Peyer's patch (tissue), 4 donors: ENCODE results near the gene SIT1. TPM values are rescaled to one million over a fixed set of nuclear protein-coding genes. Genes with fewer than 3 reads are reported as not detected.

Experiments
- DNase-seq, 3 donors: peaks; one replicate each; pipeline ENCODE4 v3.0.0-alpha.2; 2017 to 2019
- H3K27ac ChIP-seq, 4 donors: fragments of 200-600 bp; sonication (generic); one replicate each; pipeline ENCODE4 v1.5.1; 2016 to 2019
- H3K27me3 ChIP-seq, 2 donors: fragments of 200-600 bp; sonication (generic); one replicate each; pipeline ENCODE4 v1.5.1; 2019
- H3K36me3 ChIP-seq, 3 donors: fragments of 200-600 bp; sonication (generic); one replicate each; pipeline ENCODE4 v1.5.1; 2016 to 2019
- H3K4me1 ChIP-seq, 4 donors: fragments of 200-600 bp; sonication (generic); one replicate each; pipeline ENCODE4 v1.5.1; 2016 to 2019
- H3K4me3 ChIP-seq, 4 donors: fragments of 200-600 bp; sonication (generic); 1 replicate in 3 of 4; 2 replicates in 1 of 4; pipeline ENCODE4 v1.5.1; 2016 to 2019; ENCODE audit warnings: mild to moderate bottlenecking in 1 of 4
- H3K9me3 ChIP-seq, 4 donors: fragments of 200-600 bp; sonication (generic); one replicate each; pipeline ENCODE4 v1.5.1; 2016 to 2019; ENCODE audit warnings: mild to moderate bottlenecking in 1 of 4
- POLR2A ChIP-seq, 2 donors: fragments of 450-650 bp; IDR thresholded peaks; one replicate each; pipeline ENCODE4 v1.5.1; 2017; ENCODE audit warnings: antibody characterized with exemption in 2 of 2, mild to moderate bottlenecking in 2 of 2, moderate library complexity in 2 of 2
- total RNA-seq, 4 donors: library from RNA; depleted of rRNA; stranded (reverse); fragments of >200 nt; gene quantifications; one replicate each; pipeline ENCODE4 v1.1.0, GENCODE V29; 2016
- TF ChIP-seq, protein P1 (sequence below), 6 experiments: fragments of 450-650 bp in 4 of 6; fragments of 200-600 bp in 2 of 6; sonication (generic) in 1 of 6; IDR thresholded peaks; one replicate each; pipeline ENCODE4 v1.5.1; 2017 to 2019; ENCODE audit warnings: antibody characterized with exemption in 6 of 6, mild to moderate bottlenecking in 3 of 6, moderate library complexity in 1 of 6

SIT1 gene
- total RNA-seq, 4 donors from 2014 or later, result 2.4 TPM; not detected in 3

DNA sequence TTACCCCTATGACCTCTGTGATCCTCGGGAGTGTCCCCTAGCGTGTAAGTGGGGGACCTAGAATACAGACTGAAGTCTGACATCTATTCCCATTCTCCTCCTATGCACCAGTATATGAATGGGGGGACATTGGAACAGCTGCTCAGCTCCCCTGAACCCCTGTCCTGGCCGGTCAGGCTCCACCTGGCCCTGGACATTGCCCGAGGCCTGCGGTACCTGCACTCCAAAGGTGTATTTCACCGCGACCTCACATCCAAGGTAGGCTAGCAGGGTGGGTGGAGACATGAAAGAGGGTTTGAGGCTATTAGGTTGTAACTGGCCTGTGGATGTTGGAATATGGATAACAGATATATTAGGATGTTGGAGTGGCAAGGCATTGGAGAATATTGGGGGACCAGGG lies 44.0 kb downstream of the SIT1 start:
- Histone ChIP-seq H3K4me1 (peaks cover 0 to 23% (median 6%) of the 10 kb centered on the region in 4 donors), H3K27me3 (no peaks in the 10 kb centered on the region), H3K9me3 (no peaks in the 10 kb centered on the region), H3K4me3 (no peak overlapping the region), H3K36me3 (peaks cover 0 to 34% (median 0%) of the 10 kb centered on the region in 3 donors), H3K27ac (no peak overlapping the region)
- no peak for DNase-seq
- TF ChIP-seq, protein P1, sequence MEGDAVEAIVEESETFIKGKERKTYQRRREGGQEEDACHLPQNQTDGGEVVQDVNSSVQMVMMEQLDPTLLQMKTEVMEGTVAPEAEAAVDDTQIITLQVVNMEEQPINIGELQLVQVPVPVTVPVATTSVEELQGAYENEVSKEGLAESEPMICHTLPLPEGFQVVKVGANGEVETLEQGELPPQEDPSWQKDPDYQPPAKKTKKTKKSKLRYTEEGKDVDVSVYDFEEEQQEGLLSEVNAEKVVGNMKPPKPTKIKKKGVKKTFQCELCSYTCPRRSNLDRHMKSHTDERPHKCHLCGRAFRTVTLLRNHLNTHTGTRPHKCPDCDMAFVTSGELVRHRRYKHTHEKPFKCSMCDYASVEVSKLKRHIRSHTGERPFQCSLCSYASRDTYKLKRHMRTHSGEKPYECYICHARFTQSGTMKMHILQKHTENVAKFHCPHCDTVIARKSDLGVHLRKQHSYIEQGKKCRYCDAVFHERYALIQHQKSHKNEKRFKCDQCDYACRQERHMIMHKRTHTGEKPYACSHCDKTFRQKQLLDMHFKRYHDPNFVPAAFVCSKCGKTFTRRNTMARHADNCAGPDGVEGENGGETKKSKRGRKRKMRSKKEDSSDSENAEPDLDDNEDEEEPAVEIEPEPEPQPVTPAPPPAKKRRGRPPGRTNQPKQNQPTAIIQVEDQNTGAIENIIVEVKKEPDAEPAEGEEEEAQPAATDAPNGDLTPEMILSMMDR (IDR thresholded peaks at IDR 0.05), result no peak
- TF ChIP-seq POLR2A (IDR thresholded peaks at IDR 0.05), result no peak

DNA sequence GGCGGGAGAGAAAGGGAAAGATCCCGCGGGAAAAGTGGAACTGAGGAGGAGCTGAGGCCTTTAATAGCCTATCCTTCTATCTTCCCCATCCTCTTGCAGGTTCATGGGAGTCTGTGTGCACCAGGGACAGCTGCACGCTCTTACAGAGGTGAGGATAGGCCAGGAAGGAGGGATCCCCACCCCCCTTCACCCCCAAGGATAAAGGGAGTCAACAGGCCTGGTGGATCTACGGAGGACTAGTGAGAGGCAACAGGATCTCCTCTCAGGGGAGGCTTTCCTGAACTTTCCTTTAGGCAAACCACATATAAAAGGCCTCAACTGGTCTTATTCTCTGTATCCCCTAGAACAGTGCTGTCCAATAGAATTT lies 44.6 kb downstream of the SIT1 start:
- no peak for DNase-seq
- peak overlapping the region; percentile 88 to 92 (median 92) for H3K4me3 ChIP-seq
- no peaks in the 10 kb centered on the region for H3K9me3 ChIP-seq
- no peaks in the 10 kb centered on the region for H3K27me3 ChIP-seq
- peaks cover 0 to 23% (median 6%) of the 10 kb centered on the region in 4 donors for H3K4me1 ChIP-seq
- H3K36me3 ChIP-seq, result peaks cover 0 to 34% (median 0%) of the 10 kb centered on the region in 3 donors
- TF ChIP-seq, protein P1 (IDR thresholded peaks at IDR 0.05), result no peak
- no peak for TF ChIP-seq POLR2A (IDR thresholded peaks at IDR 0.05)
- H3K27ac ChIP-seq, result peak overlapping the region in 3 of 4 donors; percentile 95 to 98 (median 96)

DNA sequence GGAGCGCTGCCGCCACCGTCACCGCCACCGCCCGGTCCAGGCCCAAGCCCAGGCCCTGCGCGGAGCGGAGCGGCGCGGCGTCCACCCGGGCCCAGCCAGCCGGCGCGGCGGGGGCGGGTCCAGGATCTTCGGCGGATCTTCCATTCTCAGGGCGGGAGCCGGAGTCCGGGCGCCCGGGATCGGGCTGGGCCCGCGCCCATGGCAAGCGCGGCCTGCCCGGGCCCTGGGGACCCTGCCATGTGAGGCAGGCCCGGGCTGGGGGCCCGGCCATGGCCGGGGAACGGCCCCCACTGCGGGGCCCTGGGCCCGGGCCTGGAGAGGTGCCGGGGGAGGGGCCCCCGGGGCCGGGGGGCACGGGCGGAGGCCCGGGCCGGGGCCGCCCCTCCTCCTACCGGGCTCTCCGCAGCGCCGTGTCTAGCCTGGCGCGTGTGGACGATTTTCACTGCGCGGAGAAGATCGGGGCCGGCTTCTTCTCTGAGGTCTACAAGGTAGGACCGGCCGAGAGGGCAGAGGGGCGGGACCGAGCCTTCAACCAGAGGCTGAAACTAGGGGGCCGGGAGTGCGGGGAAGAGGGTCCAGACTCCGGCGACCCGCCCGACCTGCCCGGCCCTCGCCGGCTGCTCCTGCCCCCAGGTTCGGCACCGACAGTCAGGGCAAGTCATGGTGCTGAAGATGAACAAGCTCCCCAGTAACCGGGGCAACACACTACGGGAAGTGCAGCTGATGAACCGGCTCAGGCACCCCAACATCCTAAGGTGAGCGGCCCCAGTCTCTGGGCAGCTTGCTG lies 45.2 kb downstream of the SIT1 start:
- Histone ChIP-seq H3K36me3 (peaks cover 0 to 34% (median 0%) of the 10 kb centered on the region in 3 donors), H3K4me3 (peak overlapping the region; percentile 88 to 92 (median 92)), H3K27me3 (no peaks in the 10 kb centered on the region), H3K27ac (peak overlapping the region; percentile 95 to 98 (median 96)), H3K9me3 (no peaks in the 10 kb centered on the region), H3K4me1 (peaks cover 0 to 23% (median 6%) of the 10 kb centered on the region in 4 donors)
- peak; percentile 59 to 71 (median 63) for DNase-seq
- TF ChIP-seq POLR2A (IDR thresholded peaks at IDR 0.05), result no peak
- TF ChIP-seq, protein P1 (IDR thresholded peaks at IDR 0.05), result no peak

DNA sequence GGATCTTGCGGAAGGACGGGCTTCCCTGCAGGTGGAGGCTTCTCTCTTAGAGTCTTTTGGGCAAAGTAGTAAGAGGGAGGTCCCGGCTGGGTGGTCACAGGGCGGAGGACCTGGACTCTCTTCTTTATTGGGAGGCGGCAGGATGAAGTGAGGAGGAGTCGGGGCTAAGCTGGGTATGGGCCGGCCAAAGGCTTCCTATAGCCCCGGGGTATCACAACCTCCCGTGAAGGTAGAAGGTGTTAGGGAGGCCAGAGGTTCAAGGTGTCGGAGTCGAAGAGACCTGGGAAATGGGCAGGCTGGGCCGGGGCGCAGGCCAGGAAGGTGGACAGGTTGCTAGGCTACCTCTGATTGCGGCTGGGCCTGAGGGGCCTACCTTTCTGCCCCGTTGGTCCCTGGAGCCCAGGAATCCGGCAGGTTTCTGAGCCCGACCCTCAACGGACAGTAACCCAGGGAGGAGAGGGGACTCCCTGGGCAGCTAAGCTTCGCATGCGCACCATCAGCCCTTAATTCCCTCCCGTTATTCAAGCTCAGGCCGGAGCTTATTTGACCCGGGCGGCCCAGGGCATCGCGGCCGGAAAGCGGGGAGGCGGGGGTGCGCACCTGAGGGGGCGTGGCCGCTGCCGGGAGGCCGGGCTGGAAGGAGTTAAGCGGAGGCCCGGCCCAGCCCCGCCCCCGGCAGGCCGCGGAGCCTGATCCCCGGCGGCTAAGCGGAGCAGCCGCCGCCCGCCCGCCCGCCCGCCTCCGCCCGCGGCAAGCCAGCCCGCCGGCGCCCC lies 46.0 kb downstream of the SIT1 start, which contains the start of gene TESK1:
TESK1 (plus strand) TSS at position 685 of the 773 bp plus-strand sequence. CDS start 358 bp downstream, outside the sequence.
- no peaks in the 10 kb centered on the region for H3K9me3 ChIP-seq
- H3K27ac ChIP-seq, result peak within 1 kb of the TSS; percentile 95 to 98 (median 96)
- no peaks in the 10 kb centered on the region for H3K27me3 ChIP-seq
- TF ChIP-seq, protein P1 (IDR thresholded peaks at IDR 0.05), result no peak
- TF ChIP-seq POLR2A (IDR thresholded peaks at IDR 0.05), result peak; percentile 12 to 22
- peak within 1 kb of the TSS; percentile 88 to 92 (median 92) for H3K4me3 ChIP-seq
- peak; percentile 83 to 93 (median 91) for DNase-seq
- H3K4me1 ChIP-seq, result peaks cover 0 to 23% (median 8%) of the 10 kb centered on the region in 4 donors
- H3K36me3 ChIP-seq, result peaks cover 0 to 27% (median 0%) of the 10 kb centered on the region in 3 donors

DNA sequence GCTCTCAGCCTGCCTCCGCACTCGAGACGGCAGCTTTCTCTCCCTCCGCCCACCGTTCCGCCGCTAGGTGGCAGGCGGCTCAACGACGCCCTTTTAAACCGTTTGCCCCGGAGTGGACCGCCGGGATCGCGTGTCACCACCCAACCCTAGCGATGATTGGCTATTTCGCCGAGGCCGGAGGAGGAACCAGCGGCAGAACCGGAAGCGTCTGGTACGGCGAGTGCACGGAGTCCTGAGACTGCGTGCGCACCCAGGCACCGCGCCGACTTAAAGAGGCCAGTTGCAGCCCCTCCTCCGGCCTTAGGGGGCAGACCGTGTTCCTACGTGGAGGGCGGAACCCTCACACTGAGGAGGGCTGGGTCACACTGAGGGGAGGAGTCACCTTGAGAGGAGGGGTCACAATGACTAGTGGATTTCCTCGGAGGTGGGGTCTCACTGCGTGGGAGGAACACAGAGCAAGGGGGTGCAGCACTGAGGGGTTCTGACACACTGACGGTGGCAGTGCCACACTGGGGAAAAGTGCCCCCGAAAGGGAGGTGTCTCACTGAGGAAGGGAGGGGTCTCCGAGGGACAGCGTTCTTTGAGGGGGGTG lies 46.6 kb downstream of the SIT1 start:
- Histone ChIP-seq H3K9me3 (no peaks in the 10 kb centered on the region), H3K4me1 (peaks cover 0 to 23% (median 9%) of the 10 kb centered on the region in 4 donors), H3K27ac (peak overlapping the region; percentile 95 to 98 (median 96)), H3K4me3 (peak overlapping the region; percentile 88 to 92 (median 92)), H3K36me3 (peaks cover 0 to 20% (median 0%) of the 10 kb centered on the region in 3 donors), H3K27me3 (no peaks in the 10 kb centered on the region)
- DNase-seq, result peak; percentile 99 to 100 (median 100)
- TF ChIP-seq POLR2A (IDR thresholded peaks at IDR 0.05), result peak; percentile 17 to 72
- TF ChIP-seq, protein P1 (IDR thresholded peaks at IDR 0.05), result peak; percentile 91 to 99 (median 96)
